GM12878 (cell line): Measurements from ENCODE around the gene B3GALT5. TPM values are rescaled to one million over a fixed set of nuclear protein-coding genes. Genes with fewer than 3 reads are reported as not detected.

Source experiments
- KLF5 ChIP-seq: fragments of 450-650 bp; IDR thresholded peaks from 2 replicates; pipeline ENCODE4 v1.6.1; 2014; ENCODE audit warnings: mild to moderate bottlenecking; ENCODE audit not compliant: partially characterized antibody
- LARP7 ChIP-seq: fragments of 450-650 bp; IDR thresholded peaks from 2 replicates; pipeline ENCODE4 v1.6.1; 2017; ENCODE audit warnings: mild to moderate bottlenecking
- PKNOX1 ChIP-seq: fragments of 450-650 bp; IDR thresholded peaks from 2 replicates; pipeline ENCODE4 v1.6.1; 2016; ENCODE audit warnings: mild to moderate bottlenecking
- POLR2AphosphoS5 ChIP-seq: IDR thresholded peaks from 2 replicates; pipeline ENCODE4 v1.6.1; 2011; ENCODE audit warnings: mild to moderate bottlenecking, low read length, inconsistent platforms
- REST ChIP-seq: IDR thresholded peaks from 2 replicates; pipeline ENCODE4 v1.6.1; 2012; ENCODE audit warnings: mild to moderate bottlenecking, low read depth, low read length
- YY1 ChIP-seq: IDR thresholded peaks from 2 replicates; pipeline ENCODE4 v1.6.1; 2011; ENCODE audit warnings: low read depth, mild to moderate bottlenecking, low read length
- ZNF687 ChIP-seq: fragments of 450-650 bp; IDR thresholded peaks from 2 replicates; pipeline ENCODE4 v1.6.1; 2017; ENCODE audit warnings: mild to moderate bottlenecking, moderate library complexity
- polyA plus RNA-seq, 11 experiments: library from polyadenylated mRNA; depleted of rRNA in 4 of 11; unstranded in 6 of 11; stranded (reverse) in 5 of 11; fragments of >200 nt; fragmentation: Nextera tagmentation in 4 of 11; fragmentation: Illumina TruSeq in 1 of 11; extraction: Ambion mirVana in 4 of 11; extraction: Trizol in 1 of 11; gene quantifications; 1 replicate in 1 of 11; 2 replicates in 10 of 11; pipeline versions ENCODE4 v1.2.1 to v1.2.3, GENCODE V29; 2011 to 2016; ENCODE audit warnings: inconsistent platforms in 2 of 11, missing spikeins in 2 of 11, low read depth in 1 of 11
- total RNA-seq, 4 experiments: library from RNA; depleted of rRNA in 3 of 4; stranded (reverse); fragments of >200 nt in 3 of 4; fragmentation: Illumina TruSeq in 1 of 4; extraction: Trizol in 1 of 4; gene quantifications; 2 replicates each; pipeline versions ENCODE4 v1.2.1 to v1.2.3, GENCODE V29; 2013 to 2021

Gene B3GALT5
- total and polyA plus RNA-seq, 10 of the 15 experiments (the other 5 are each of a cell fraction or from before 2014, with no cell fraction given): 0.03 to 0.04 TPM; not detected in 8

- no peak for TF ChIP-seq ZNF687
- no peak for TF ChIP-seq REST
- TF ChIP-seq KLF5: no peak
- no peak for TF ChIP-seq YY1
- no peak for TF ChIP-seq POLR2AphosphoS5
- no peak for TF ChIP-seq PKNOX1
- no peak for TF ChIP-seq LARP7
Observed at GRCh38 chr21:39633770-39634181, 21.0 kb downstream of the B3GALT5 start (continued).
